GM18873 (cell line): ENCODE measurements around the gene CPEB2.
"Not testable (repeated sequence)": the region's sequence is repeated elsewhere in the genome, so short reads cannot be mapped to it uniquely, and the experiment has no call there.

Source experiments
- ATAC-seq: cut with Tn5 transposase; IDR thresholded peaks from one replicate; pipeline ENCODE4 v1.9.1; 2021; ENCODE audit warnings: mild to moderate bottlenecking, moderate library complexity, moderate number of reproducible peaks; ENCODE audit not compliant: unreplicated experiment, low FRiP score

CPEB2 gene

DNA sequence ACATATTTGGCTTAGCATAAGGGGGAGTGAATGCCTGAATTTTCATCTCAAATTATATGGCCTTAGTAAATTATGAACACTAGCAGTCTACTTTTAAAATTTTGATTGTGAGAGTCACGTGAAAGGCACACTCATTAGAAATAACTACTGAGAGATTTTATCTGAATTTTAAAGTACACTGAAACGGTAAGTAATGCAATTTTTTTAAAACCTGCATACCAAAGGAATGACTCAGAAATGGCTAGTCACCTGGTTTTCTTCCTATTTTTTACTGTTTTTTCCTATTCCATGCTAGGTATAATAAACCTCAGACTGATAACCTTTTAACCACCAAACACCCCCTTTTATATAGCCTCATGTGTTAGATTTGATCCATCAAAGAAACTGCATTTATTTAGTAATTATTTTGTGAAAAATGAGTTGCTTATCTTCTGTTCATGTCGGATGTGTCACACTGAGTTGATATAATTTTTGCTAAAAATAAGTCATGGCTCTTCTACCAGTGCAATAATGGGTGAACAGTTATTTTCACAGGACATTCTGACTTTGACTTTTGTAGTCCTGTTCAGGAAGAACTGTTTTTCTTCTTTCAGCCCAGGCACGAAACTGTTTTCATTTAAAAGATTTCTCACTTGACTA, 40.4 kb downstream of the CPEB2 start:
- no peak for ATAC-seq

DNA sequence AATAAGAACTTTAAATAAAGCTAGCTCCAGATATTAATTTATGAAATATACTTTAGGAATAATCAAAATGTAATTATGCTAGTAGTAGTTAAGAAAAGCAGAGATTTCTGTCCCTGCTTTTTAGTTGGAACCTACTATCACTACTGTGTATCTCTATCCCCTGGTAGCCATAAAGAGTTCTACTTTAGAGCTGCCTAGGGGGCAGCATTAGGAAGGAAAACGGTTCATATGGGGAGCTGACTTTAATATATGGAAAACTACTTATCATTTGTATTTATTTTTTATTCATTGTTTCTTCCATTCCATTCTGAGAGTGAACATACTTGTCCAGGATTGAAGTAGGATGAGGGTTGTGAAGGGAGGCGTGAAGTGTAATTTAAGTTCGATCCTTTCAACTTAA, 40.9 kb downstream of the CPEB2 start:
- no peak for ATAC-seq

GRCh38 chr4:15043922-15044321, 41.6 kb downstream of the CPEB2 start:
- no peak for ATAC-seq

DNA sequence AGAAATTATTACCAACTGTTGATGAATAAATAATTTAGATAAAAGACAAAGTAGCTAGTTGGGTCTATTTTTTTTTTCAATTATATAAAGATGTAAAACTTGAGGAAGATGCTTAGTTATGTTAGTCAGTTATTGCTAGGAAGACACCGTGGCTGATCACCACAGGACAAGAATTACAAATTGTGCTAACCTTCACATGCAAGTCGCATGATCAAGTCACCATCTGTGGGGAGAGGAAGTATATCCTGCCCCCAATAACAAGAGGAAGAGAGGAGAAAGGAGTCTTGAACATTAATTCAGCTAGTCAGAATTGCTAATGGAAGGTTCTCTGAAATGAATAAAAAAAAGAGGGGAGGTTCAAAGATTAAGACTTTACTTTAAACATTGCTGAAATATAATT, 52.3 kb downstream of the CPEB2 start:
- no peak for ATAC-seq

- no peak for ATAC-seq
Observed at GRCh38 chr4:15060213-15060612, 57.9 kb downstream of the CPEB2 start.

DNA sequence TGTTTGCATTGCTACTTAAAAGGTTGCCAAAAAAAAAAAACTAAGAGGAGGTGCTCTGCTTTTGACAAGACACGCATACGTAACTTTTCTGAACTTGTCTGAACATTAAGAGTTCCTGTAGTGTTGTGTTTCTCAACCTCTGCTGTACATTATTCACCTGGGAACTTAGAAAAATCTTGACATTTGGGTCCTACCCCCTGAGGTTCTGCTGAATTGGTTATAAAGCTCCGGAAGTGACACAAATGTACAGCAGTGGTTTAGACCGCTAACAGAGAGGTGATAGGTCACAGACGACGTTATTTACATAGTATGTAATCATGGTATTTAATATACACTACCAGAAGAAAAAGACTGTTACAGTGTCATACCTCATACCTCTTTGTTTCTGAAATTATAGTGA, 61.1 kb downstream of the CPEB2 start:
- no peak for ATAC-seq

- ATAC-seq: no peak
Observed at GRCh38 chr4:15065516-15065915, 63.2 kb downstream of the CPEB2 start.

DNA sequence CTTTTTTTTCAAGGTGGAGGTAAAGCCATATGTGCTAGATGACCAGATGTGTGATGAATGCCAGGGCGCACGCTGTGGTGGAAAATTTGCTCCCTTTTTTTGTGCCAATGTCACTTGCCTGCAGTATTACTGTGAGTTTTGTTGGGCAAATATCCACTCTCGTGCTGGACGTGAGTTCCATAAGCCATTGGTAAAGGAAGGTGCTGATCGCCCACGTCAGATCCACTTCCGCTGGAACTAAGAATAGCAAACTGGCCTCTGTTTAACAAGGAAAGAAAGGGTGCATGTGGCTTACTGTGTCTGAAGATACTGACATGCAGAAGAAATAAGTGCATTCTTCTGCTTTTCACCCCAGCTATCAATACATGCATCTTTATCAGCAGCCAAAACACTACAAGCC, 63.9 kb downstream of the CPEB2 start:
- no peak for ATAC-seq

DNA sequence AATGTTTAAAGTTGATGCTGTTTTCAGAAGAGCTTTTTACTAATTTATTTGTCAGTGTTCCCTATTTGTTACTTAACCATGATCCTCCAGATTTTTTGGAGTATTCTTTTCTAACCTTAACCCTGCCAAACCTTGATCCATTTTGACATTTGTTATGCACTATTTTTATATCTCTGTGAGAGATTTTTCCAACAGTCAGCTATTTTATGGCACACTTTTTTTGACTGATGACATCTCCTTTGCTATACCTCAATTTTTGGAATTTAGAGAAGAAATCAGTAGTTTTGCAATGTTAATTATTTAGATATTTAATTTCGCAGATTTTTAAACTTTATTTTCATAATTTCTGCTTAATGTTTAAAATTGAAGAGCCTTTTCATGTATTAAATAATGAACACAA, 66.0 kb downstream of the CPEB2 start:
- no peak for ATAC-seq

DNA sequence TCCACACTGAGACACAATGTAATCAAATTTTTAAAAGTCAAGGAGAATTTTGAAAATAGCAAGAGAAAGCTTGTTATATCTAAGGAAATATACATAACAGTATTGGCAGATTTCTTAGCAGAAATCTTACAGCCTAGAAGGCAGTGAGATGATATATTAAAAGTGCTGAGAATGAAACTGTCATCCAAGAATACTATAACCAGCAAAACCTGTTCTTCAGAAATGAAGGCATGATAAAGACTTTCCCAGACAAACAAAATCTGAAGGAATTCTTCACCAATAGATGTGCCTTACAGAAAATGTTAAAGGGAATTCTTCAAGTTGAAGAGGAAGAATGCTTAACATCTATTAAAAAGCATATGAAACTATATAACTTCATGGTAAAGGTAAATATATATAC, 73.6 kb downstream of the CPEB2 start:
- no peak for ATAC-seq

DNA sequence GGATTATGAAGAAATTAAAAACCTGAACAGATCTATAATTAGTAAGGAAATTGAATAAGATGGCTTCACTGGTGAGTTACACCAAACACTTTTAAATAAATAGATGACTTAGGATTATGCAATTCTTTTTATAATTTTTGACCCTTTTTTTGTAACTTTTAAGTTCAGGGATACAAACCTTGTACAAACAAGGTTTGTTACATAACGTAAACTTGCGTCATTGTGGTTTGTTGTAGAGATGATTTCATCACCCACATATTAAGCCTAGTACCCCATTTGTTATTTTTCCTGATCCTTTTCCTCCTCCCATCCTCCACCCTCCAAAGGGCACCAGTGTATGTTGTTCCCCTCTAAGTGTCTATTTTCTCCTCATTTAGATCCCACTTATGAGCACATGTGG, 75.7 kb downstream of the CPEB2 start:
- no peak for ATAC-seq

DNA sequence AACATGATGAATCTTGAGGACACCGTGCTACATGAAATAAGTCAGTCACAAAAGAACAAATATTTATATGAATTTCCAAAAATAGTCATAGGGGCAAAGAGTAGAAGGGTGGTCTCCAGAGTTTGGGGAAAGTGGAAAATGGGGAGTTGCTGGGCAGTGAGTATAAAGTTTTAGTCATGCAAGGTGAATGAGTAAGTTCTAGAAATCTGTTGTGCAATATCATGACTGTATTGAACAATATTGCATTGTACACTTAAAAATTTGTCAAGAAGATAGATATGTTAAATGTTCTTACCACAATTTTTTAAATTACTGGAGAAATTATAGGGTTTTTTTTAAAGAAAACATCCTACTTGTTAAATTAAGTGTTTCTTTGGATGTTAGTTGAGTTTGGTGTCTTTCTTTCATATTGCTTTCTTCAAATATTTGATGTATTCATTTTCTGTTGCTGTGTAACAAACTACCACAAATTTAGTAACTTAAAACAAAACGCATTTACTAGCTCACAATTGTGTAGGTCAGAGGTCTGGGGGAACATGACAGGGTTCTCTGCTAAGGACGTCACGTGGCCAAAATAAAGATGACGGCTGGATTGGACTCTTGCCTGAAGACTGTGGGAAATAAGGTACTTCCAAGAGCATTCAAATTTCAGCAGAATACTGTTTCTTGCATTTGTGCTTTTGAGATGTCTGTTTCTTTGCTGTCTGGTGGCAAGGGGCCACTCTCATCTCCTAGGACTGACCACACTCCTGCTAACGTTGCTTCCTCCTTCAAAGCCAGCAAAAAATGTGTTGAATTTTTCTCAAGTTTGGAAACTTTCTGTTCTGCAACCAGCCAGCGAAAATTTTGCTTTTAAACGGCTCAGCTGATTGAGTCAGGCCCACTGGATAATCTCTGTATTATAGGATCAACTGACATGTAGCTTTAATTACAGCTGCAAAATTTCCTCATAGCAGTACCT, 76.7 kb downstream of the CPEB2 start:
- ATAC-seq: no peak

- ATAC-seq: no peak
Observed at GRCh38 chr4:15084780-15085179, 82.5 kb downstream of the CPEB2 start.

DNA sequence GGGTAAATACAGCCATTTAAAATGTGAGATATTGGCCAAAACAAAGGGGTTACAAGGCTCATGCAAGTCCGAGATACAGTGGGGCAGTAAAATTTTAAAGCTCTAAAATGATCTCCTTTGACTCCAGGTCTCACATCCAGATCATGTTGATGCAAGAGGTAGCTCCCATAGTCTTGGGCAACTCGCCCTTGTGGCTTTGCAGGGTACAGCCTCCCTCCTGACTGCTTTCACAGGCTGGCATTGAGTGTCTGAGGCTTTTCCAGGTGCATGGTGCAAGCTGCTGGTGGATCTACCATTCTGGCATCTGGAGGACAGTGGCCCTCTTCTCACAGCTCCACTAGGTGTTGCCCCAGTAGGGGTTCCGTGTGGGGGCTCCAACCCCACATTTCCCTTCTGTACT, 83.5 kb downstream of the CPEB2 start:
- ATAC-seq: not testable (repeated sequence)

DNA sequence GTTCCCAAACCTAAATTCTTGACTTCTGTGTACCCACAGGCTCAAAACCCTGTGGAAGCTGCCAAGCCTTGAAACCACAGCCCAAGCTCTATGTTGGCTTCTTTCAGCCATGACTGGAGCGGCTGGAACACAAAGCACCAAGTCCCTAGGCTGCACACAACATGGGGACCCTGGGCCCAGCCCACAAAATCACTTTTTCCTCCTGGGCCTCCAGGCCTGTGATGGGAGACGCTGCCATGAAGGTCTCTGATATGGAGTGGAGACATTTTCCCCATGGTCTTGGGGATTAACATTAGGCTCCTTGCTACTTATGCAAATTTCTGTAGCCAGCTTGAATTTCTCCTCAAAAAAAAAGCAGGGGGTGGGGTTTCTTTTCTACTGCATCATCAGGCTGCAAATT, 84.0 kb downstream of the CPEB2 start:
- ATAC-seq: not testable (repeated sequence)

GRCh38 chr4:15088394-15089035, 86.2 kb downstream of the CPEB2 start:
- no peak for ATAC-seq

DNA sequence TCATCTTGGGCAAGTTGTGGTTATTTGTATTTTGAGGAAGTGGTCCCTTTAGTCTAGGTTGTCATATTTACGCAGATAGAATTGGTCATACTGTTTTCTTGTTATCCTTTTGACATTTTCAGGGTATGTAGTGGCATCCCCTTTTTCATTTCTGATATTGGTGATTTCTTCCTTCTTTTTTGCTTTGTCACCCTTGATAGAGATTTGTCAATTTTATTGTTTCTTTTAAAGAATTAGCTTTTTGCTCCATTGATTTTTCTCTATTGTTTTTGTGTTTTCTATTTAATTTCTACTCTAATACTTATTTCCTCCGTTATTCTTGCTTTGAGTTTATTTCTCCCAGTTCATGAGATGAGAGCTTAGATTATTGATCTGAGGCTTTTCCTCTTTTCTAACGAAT, 87.7 kb downstream of the CPEB2 start:
- ATAC-seq: no peak

GRCh38 chr4:15100380-15100779, 98.1 kb downstream of the CPEB2 start:
- ATAC-seq: no peak

DNA sequence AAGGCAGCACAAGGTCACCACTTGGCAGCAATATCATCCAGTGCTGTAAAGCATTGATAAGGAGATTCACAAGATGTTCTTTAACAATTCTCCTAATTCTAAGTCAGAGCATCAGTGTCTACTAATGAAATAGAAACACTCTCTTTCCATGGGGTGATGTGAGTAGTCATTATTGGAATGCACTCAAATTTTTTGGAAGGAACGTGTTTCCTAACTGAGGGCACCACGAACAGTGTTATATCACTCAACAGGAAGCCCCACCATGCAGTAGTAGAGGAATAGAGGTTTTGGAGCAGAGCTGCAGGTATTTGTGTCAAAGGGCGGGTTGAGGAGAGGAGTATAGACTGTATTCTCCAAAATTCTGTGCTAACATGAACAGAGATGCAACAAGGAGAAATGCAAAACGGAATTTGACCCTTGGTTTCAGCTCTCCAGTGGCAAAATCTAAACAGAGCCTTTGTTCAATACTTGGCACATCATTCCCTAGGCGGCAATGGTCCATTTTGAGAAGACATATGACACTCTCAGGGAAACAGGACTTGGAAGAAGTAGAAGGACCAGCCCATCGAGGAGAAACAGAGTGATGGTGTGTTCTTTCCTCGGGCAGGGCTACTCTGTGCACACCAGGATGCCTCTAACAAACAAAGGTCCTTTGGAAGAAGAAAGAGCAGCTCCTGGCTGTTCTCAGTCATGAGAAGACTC, 98.9 kb downstream of the CPEB2 start:
- ATAC-seq: no peak

DNA sequence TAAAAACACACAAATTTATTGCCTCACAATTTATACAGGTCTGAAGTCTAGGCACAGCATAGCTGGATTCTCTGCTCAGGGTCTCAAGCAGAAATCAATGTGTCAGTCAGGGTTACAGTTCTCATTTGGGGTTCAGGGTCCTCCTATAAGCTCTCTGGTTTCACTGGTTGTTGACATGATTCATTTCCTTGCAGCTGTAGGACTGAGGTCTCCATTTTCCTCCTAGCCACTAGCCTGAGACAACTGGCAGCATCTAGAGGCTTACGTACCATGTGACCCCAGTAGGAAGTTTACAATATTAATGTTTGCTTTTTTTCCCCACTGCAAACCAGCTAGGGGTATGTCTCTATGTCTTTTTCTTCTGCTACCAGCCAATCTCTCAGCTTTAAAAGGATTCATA, 102.5 kb downstream of the CPEB2 start:
- ATAC-seq: no peak

GRCh38 chr4:15106399-15106798, 104.1 kb downstream of the CPEB2 start:
- no peak for ATAC-seq
